Nephron (organoid): ENCODE measurements around the gene BTN2A1.

Source experiments
- H3K27ac Mint-ChIP-seq, 3 experiments: 2 replicates each; pipeline ENCODE4 v1.8.0; 2020; ENCODE audit warnings: mixed read lengths in 3 of 3, mild to moderate bottlenecking in 2 of 3, moderate library complexity in 1 of 3
- H3K27me3 Mint-ChIP-seq: 2 replicates; pipeline ENCODE4 v1.8.0; 2021; ENCODE audit warnings: low read depth, mild to moderate bottlenecking, moderate library complexity, mixed read lengths
- H3K36me3 Mint-ChIP-seq: 2 replicates; pipeline ENCODE4 v1.8.0; 2020; ENCODE audit warnings: low read depth, mixed read lengths
- H3K4me1 Mint-ChIP-seq: 2 replicates; pipeline ENCODE4 v1.8.0; 2020; ENCODE audit warnings: mixed read lengths
- H3K4me3 Mint-ChIP-seq, 3 experiments: 2 replicates each; pipeline ENCODE4 v1.8.0; 2020; ENCODE audit warnings: mild to moderate bottlenecking in 3 of 3, mixed read lengths in 3 of 3, moderate library complexity in 2 of 3
- H3K9me3 Mint-ChIP-seq: 2 replicates; pipeline ENCODE4 v1.8.0; 2020; ENCODE audit warnings: mixed read lengths
- CTCF ChIP-seq, 3 experiments: fragments of 200-600 bp; sonication (generic); IDR thresholded peaks; one replicate each; pipeline ENCODE4 v1.5.0; 2021; ENCODE audit warnings: antibody characterized with exemption in 3 of 3; ENCODE audit not compliant: unreplicated experiment in 3 of 3

The BTN2A1 gene

GRCh38 chr6:26468829-26469228 lies 11.1 kb downstream of the BTN2A1 start:
- no peak overlapping the region for H3K4me3 Mint-ChIP-seq
- TF ChIP-seq CTCF (IDR thresholded peaks at IDR 0.05; ENCODE audit: unreplicated experiment in 3 of 3), result no peak
- no peaks in the 10 kb centered on the region for H3K27me3 Mint-ChIP-seq
- no peak overlapping the region for H3K27ac Mint-ChIP-seq
- peaks cover 5% of the 10 kb centered on the region for H3K4me1 Mint-ChIP-seq
- H3K9me3 Mint-ChIP-seq, result no peaks in the 10 kb centered on the region
- peaks cover 76% of the 10 kb centered on the region for H3K36me3 Mint-ChIP-seq

- Mint-ChIP-seq H3K27ac (no peak overlapping the region), H3K4me3 (no peak overlapping the region), H3K4me1 (peaks cover 17% of the 10 kb centered on the region), H3K9me3 (no peaks in the 10 kb centered on the region), H3K36me3 (peaks cover 58% of the 10 kb centered on the region), H3K27me3 (no peaks in the 10 kb centered on the region)
- TF ChIP-seq CTCF (IDR thresholded peaks at IDR 0.05; ENCODE audit: unreplicated experiment in 3 of 3), result no peak
Measured at GRCh38 chr6:26470643-26471042, 12.9 kb downstream of the BTN2A1 start.

- H3K4me1 Mint-ChIP-seq, result peaks cover 21% of the 10 kb centered on the region
- peak overlapping the region in 2 of 3 experiments; percentile 19 to 30 for H3K27ac Mint-ChIP-seq
- no peaks in the 10 kb centered on the region for H3K27me3 Mint-ChIP-seq
- no peak for TF ChIP-seq CTCF (IDR thresholded peaks at IDR 0.05; ENCODE audit: unreplicated experiment in 3 of 3)
- H3K4me3 Mint-ChIP-seq, result no peak overlapping the region
- peaks cover 45% of the 10 kb centered on the region for H3K36me3 Mint-ChIP-seq
- H3K9me3 Mint-ChIP-seq, result no peaks in the 10 kb centered on the region
Measured at GRCh38 chr6:26471970-26472369, 14.2 kb downstream of the BTN2A1 start.

GRCh38 chr6:26472549-26473290 lies 15.0 kb downstream of the BTN2A1 start:
- Mint-ChIP-seq H3K9me3 (no peaks in the 10 kb centered on the region), H3K4me3 (peak overlapping the region; percentile 28 to 93 (median 60)), H3K27me3 (no peaks in the 10 kb centered on the region), H3K27ac (peak overlapping the region; percentile 99 to 100 (median 100)), H3K4me1 (peaks cover 25% of the 10 kb centered on the region), H3K36me3 (peaks cover 37% of the 10 kb centered on the region)
- no peak for TF ChIP-seq CTCF (IDR thresholded peaks at IDR 0.05; ENCODE audit: unreplicated experiment in 3 of 3)

- Mint-ChIP-seq H3K4me1 (peaks cover 25% of the 10 kb centered on the region), H3K36me3 (peaks cover 30% of the 10 kb centered on the region), H3K9me3 (no peaks in the 10 kb centered on the region), H3K4me3 (peak overlapping the region; percentile 85 to 93 (median 88)), H3K27me3 (no peaks in the 10 kb centered on the region), H3K27ac (peak overlapping the region; percentile 99 to 100 (median 100))
- no peak for TF ChIP-seq CTCF (IDR thresholded peaks at IDR 0.05; ENCODE audit: unreplicated experiment in 3 of 3)
Measured at GRCh38 chr6:26473429-26473757, 15.6 kb downstream of the BTN2A1 start.
